T-cell (primary cell): ENCODE data around the gene TLE3. TPM values are rescaled to one million over a fixed set of nuclear protein-coding genes. Genes with fewer than 3 reads are reported as not detected.

ENCODE experiments used
- ATAC-seq, 4 experiments: fragments of 200-7000 bp in 3 of 4; fragments of 150-1000 bp in 1 of 4; cut with Tn5 transposase; replicated peaks in 1 of 4; 1 replicate in 3 of 4; 2 replicates in 1 of 4; pipeline ENCODE4 v1.10.0; 2021; ENCODE audit warnings: moderate library complexity in 3 of 4, mild to moderate bottlenecking in 2 of 4, moderate number of reproducible peaks in 1 of 4
- CTCF ChIA-PET, 2 donors: fragments of 300-600 bp; sonication (Branson Sonifier 250); formaldehyde crosslinking; loops; one replicate each; lab custom pipeline; 2022; ENCODE audit warnings: antibody characterized with exemption in 2 of 2; lab: Charles Lee
- POLR2A ChIA-PET, 2 donors: fragments of 300-600 bp; sonication (Branson Sonifier 250); formaldehyde crosslinking; loops; one replicate each; lab custom pipeline; 2022; ENCODE audit warnings: antibody characterized with exemption in 2 of 2; lab: Charles Lee
- DNase-seq, 35 experiments: peaks; one replicate each; pipeline versions ENCODE4 v3.0.0 to v3.0.0-alpha.2; 2013 to 2023
- H3K27ac ChIP-seq: one replicate; pipeline ENCODE4 v1.5.1; 2013; ENCODE audit warnings: low read length
- H3K27me3 ChIP-seq, 2 experiments: replicated peaks in 1 of 2; 1 replicate in 1 of 2; 2 replicates in 1 of 2; pipeline versions ENCODE4 v1.6.1 to v1.7.0; 2013; ENCODE audit warnings: low read length in 1 of 2, mixed read lengths in 1 of 2; ENCODE audit not compliant: control insufficient read depth in 2 of 2, insufficient read depth in 2 of 2; ENCODE audit errors: extremely low read depth in 1 of 2
- H3K36me3 ChIP-seq, 2 donors: 1 replicate in 1 of 2; 2 replicates in 1 of 2; pipeline versions ENCODE4 v1.6.1 to v1.7.0; 2013; ENCODE audit warnings: low read length in 1 of 2; ENCODE audit not compliant: control insufficient read depth in 2 of 2, insufficient read depth in 1 of 2; ENCODE audit errors: extremely low read depth in 1 of 2
- H3K4me1 ChIP-seq, 2 experiments: 1 replicate in 1 of 2; 2 replicates in 1 of 2; pipeline versions ENCODE4 v1.6.1 to v1.7.0; 2013; ENCODE audit warnings: low read length in 2 of 2, mixed read lengths in 1 of 2; ENCODE audit not compliant: insufficient read depth in 2 of 2, control insufficient read depth in 1 of 2; ENCODE audit errors: extremely low read depth in 1 of 2
- H3K4me3 ChIP-seq, 2 donors: 1 replicate in 1 of 2; 2 replicates in 1 of 2; pipeline versions ENCODE4 v1.5.1 to v1.7.0; 2013; ENCODE audit warnings: mild to moderate bottlenecking in 2 of 2, low read length in 1 of 2, moderate library complexity in 1 of 2; ENCODE audit not compliant: control insufficient read depth in 1 of 2; ENCODE audit errors: extremely low read depth in 1 of 2
- H3K9me3 ChIP-seq: 2 replicates; pipeline ENCODE4 v1.7.0; 2013
- H3K27ac Mint-ChIP-seq, 2 donors: one replicate each; pipeline ENCODE4 v1.8.0; 2020 to 2021; ENCODE audit warnings: mild to moderate bottlenecking in 2 of 2, mixed read lengths in 2 of 2
- H3K27me3 Mint-ChIP-seq, 2 donors: one replicate each; pipeline ENCODE4 v1.8.0; 2021 to 2022; ENCODE audit warnings: mixed read lengths in 2 of 2
- H3K36me3 Mint-ChIP-seq: one replicate; pipeline ENCODE4 v1.8.0; 2021; ENCODE audit warnings: mixed read lengths
- H3K4me1 Mint-ChIP-seq, 3 donors: one replicate each; pipeline ENCODE4 v1.8.0; 2020 to 2022; ENCODE audit warnings: mixed read lengths in 3 of 3, mild to moderate bottlenecking in 1 of 3
- H3K4me3 Mint-ChIP-seq, 3 donors: one replicate each; pipeline ENCODE4 v1.8.0; 2020 to 2022; ENCODE audit warnings: mild to moderate bottlenecking in 3 of 3, mixed read lengths in 3 of 3, moderate library complexity in 3 of 3
- H3K9me3 Mint-ChIP-seq, 3 donors: one replicate each; pipeline ENCODE4 v1.8.0; 2020 to 2022; ENCODE audit warnings: mixed read lengths in 3 of 3
- whole genome bisulfite sequencing: methylation state at CpG from one replicate; pipeline ENCODE4 v1.1.5; 2013; ENCODE audit warnings: missing lambda C conversion rate; ENCODE audit not compliant: insufficient coverage; 5-methylcytosine and 5-hydroxymethylcytosine counted together
- total RNA-seq, 35 experiments: library from RNA in 6 of 35; stranded (reverse) in 6 of 35; fragments of 120-200 nt in 1 of 35; gene quantifications; one replicate each; pipeline versions ENCODE4 v1.2.1 to v1.2.4 and lab custom pipeline; 2013 to 2026

The TLE3 gene
- 100 to 1,000 TPM in 4 of 5 donors, 10 to 100 TPM in 1; 99.2 to 174 (median 160) TPM for total RNA-seq
- 37.8 TPM for total RNA-seq (2013)
- 109 to 524 (median 207) reads per million in 29 experiments for total RNA-seq (lab: John Stamatoyannopoulos, UW)

DNA sequence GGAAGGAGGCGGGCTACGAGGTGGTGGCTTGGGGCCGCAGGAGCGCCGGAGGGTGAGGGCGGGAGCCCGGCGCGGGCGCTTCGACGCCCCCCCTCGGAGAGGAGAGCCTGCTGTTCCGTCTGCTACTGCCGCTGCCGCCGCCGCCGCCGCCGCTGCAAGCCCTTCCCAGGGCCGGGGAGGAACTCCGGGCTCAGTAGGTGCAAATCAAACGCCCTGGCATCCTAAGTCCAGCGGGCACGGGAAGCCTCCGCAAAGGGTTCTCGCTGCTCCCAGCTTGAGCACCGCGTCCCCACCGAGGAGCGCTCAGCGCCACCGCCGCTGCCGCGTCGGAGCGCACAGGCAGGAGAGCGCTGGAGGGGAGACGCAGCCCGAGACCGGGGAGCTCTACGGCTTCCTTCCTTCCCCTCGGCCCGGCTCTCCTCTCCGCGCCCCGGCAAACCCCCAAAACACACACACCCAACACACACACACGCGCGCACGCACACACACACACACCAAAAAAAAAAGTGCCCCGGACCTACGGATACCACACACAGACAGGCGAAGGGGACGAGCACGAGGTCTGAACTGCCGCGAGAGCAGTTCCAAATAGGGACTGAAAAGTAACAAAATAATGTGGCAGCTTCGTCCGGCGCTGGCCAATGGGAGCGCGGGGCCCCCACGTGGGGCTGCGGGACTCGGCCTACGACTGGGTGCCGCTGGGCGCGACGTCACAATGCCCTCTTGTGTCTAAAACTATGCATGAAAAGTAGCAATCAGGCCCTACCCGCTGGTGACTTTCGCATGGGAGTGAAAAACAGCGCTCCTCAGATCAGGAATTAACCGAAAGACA, at the start of gene TLE3:
Gene TLE3 (minus strand): TSS at position 597 of the 832 bp plus-strand sequence. CDS start 1,119 bp downstream, outside the sequence.
- ChIA-PET POLR2A (interaction anchor here (0.6 to 1.4 kb wide), 6 partner anchors 33 to 635 kb away, joined by 3 to 8 read pairs (median 4); no protein-coding TSS in a partner anchor), CTCF (interaction anchor here in 1 of 2 donors (0.6 to 0.8 kb wide), 2 partner anchors 75 to 351 kb away, joined by 3 to 4 read pairs; no protein-coding TSS in a partner anchor)
- H3K36me3 ChIP-seq, result peaks cover under 1 to 9% of the 10 kb centered on the region in 2 donors
- peak within 1 kb of the TSS; percentile 98 for H3K27ac Mint-ChIP-seq
- peak within 1 kb of the TSS; percentile 94 to 98 (median 97) for H3K4me3 Mint-ChIP-seq
- DNase-seq (peak; percentile 96 to 99 (median 98)), ATAC-seq (peak; percentile 58 to 69 (median 62))
- H3K27ac ChIP-seq, result peak within 1 kb of the TSS; percentile 95
- peaks cover 40 to 66% of the 10 kb centered on the region in 2 experiments for H3K4me1 ChIP-seq
- peaks cover 36 to 59% (median 53%) of the 10 kb centered on the region in 3 donors for H3K4me1 Mint-ChIP-seq
- H3K9me3 ChIP-seq, result no peaks in the 10 kb centered on the region
- peaks cover 0 to 16% of the 10 kb centered on the region in 2 experiments for H3K27me3 ChIP-seq
- peak within 1 kb of the TSS; percentile 71 to 83 for H3K4me3 ChIP-seq
- H3K36me3 Mint-ChIP-seq, result peaks cover 18% of the 10 kb centered on the region
- under 1% methylated on average over 72 of the region's 77 CpGs for WGBS
- no peaks in the 10 kb centered on the region for H3K9me3 Mint-ChIP-seq
- peaks cover 0 to 1% of the 10 kb centered on the region in 2 donors for H3K27me3 Mint-ChIP-seq

DNA sequence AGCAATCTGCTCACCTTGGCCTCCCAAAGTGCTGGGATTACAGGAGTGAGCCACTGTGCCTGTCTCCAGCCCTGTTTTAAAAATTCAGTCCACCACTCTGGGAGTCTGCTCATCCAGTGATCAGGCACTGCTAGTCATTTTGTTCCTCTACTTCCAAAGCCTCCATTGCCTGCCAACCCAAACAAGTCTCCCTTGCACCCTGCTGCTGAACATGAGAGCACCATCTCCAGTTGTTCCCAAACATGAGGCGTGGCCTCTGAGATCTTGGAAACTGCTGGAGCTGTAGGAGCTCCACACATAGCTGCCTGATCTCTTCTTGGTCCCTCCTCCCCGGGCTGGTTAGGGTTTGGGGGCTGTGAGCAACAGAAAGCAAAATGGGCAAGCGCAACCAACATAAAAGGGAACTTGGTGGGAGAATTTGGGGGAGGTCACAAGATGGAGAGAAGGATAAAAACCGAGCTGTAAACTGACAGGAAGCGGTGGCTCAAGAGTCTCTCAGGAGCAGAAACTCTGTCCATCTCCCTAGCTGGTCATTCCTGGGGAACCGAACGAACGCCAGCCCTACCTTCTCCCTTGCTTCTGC, 49.6 kb upstream of the TLE3 start:
- H3K4me1 Mint-ChIP-seq, result peaks cover 0 to 7% (median 4%) of the 10 kb centered on the region in 3 donors
- H3K4me3 ChIP-seq, result no peak overlapping the region
- 65% methylated on average over 3 of the region's 8 CpGs for WGBS
- no peaks in the 10 kb centered on the region for H3K9me3 ChIP-seq
- no peak overlapping the region for H3K4me3 Mint-ChIP-seq
- peaks cover 0 to 4% of the 10 kb centered on the region in 2 experiments for H3K4me1 ChIP-seq
- POLR2A ChIA-PET, result no interaction called here
- peaks cover 3 to 17% of the 10 kb centered on the region in 2 donors for H3K27me3 Mint-ChIP-seq
- H3K27ac Mint-ChIP-seq, result no peak overlapping the region
- no peaks in the 10 kb centered on the region for H3K9me3 Mint-ChIP-seq
- DNase-seq, result no peak
- CTCF ChIA-PET, result no interaction called here
- H3K36me3 Mint-ChIP-seq, result no peaks in the 10 kb centered on the region
- no peak overlapping the region for H3K27ac ChIP-seq
- H3K27me3 ChIP-seq, result peaks cover 0 to 12% of the 10 kb centered on the region in 2 experiments
- no peak for ATAC-seq
- no peaks in the 10 kb centered on the region for H3K36me3 ChIP-seq

DNA sequence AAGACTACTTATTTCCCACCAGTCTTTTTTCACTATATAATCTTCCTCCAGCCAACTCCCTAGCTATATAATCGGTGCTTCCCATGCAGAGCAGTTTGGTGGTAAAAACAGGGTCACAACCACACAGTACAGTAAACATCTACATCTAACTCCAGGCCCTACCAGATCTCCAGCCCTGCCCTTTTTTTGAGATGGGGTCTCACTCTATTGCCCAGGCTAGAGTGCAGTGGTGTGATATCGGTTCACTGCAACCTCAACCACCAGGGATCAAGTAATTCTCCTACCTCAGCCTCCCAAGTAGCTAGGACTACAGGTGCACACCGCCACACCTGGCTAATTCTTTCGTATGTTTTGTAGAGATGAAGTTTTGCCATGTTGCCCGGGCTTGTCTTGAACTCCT, 49.1 kb upstream of the TLE3 start:
- Mint-ChIP-seq H3K4me1 (peaks cover 3 to 11% (median 8%) of the 10 kb centered on the region in 3 donors), H3K36me3 (no peaks in the 10 kb centered on the region)

DNA sequence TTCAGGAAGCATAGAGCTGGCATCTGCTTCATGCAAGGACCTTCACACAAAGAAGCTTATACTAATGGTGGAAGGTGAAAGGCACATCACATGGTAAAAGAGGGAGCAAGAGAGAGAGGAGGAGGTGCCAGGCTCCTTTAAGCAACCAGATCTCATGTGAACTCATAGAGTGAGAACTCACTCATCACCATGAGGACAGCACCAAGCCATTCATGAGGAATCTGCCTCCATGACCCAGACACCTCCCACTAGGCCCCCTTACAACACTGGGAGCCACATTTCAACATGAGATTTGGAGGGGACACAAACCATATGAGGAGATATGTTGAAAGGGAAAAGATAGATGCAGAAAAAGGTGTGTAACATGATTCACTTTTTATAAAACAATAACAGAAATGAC, 48.4 kb upstream of the TLE3 start:
- ChIA-PET CTCF (no interaction called here), POLR2A (no interaction called here)
- Mint-ChIP-seq H3K27me3 (peaks cover 3 to 17% of the 10 kb centered on the region in 2 donors), H3K36me3 (no peaks in the 10 kb centered on the region), H3K4me3 (no peak overlapping the region), H3K4me1 (peaks cover 9 to 17% (median 12%) of the 10 kb centered on the region in 3 donors), H3K27ac (no peak overlapping the region), H3K9me3 (no peaks in the 10 kb centered on the region)
- peaks cover 0 to 12% of the 10 kb centered on the region in 2 experiments for H3K27me3 ChIP-seq
- ATAC-seq (no peak), DNase-seq (no peak)
- H3K4me1 ChIP-seq, result peaks cover 0 to 12% of the 10 kb centered on the region in 2 experiments
- H3K36me3 ChIP-seq, result no peaks in the 10 kb centered on the region
- no peaks in the 10 kb centered on the region for H3K9me3 ChIP-seq
- no peak overlapping the region for H3K27ac ChIP-seq
- no peak overlapping the region for H3K4me3 ChIP-seq

More for the DNA sequence above, 49.1 kb upstream of the TLE3 start:
- ChIA-PET CTCF (no interaction called here), POLR2A (no interaction called here)
- Histone ChIP-seq H3K36me3 (no peaks in the 10 kb centered on the region), H3K9me3 (no peaks in the 10 kb centered on the region), H3K4me3 (no peak overlapping the region), H3K27me3 (peaks cover 0 to 12% of the 10 kb centered on the region in 2 experiments), H3K27ac (no peak overlapping the region), H3K4me1 (peaks cover 0 to 6% of the 10 kb centered on the region in 2 experiments)
- DNase-seq, result no peak
- Mint-ChIP-seq H3K27ac (no peak overlapping the region), H3K9me3 (no peaks in the 10 kb centered on the region), H3K4me3 (no peak overlapping the region), H3K27me3 (peaks cover 3 to 17% of the 10 kb centered on the region in 2 donors)
- ATAC-seq, result no peak
- 85% methylated on average over 4 of the region's 5 CpGs for WGBS

DNA sequence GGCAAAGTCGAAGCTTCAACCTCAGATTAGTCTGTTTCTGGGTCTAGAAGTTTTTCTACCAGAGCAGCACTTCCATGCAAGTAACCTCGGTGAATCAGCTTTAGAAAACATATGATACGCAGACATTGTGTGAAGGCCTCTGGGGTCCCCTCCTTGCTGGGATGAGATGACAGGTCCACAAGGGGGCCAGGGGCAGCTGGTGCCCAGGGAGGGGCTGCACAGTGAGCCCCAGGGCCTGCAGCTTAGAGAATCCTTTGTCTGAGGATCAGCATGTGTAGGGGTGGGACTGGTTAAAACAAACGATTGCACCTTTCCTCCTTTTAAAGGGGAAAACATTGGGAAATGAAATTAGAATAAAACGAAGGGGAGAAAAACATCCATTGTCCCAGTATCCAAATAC, 47.5 kb upstream of the TLE3 start:
- H3K27me3 Mint-ChIP-seq, result peaks cover 3 to 17% of the 10 kb centered on the region in 2 donors
- H3K36me3 ChIP-seq, result no peaks in the 10 kb centered on the region
- H3K36me3 Mint-ChIP-seq, result no peaks in the 10 kb centered on the region
- no peak overlapping the region for H3K27ac Mint-ChIP-seq
- DNase-seq, result no peak
- WGBS, result 89% methylated on average over 3 of the region's 5 CpGs
- no peak overlapping the region for H3K4me3 ChIP-seq
- no peak for ATAC-seq
- H3K4me1 ChIP-seq, result peaks cover 6 to 21% of the 10 kb centered on the region in 2 experiments
- ChIA-PET CTCF (no interaction called here), POLR2A (no interaction called here)
- no peaks in the 10 kb centered on the region for H3K9me3 ChIP-seq
- H3K9me3 Mint-ChIP-seq, result no peaks in the 10 kb centered on the region
- no peak overlapping the region for H3K27ac ChIP-seq
- H3K4me3 Mint-ChIP-seq, result no peak overlapping the region
- peaks cover 0 to 12% of the 10 kb centered on the region in 2 experiments for H3K27me3 ChIP-seq
- peaks cover 18 to 26% (median 21%) of the 10 kb centered on the region in 3 donors for H3K4me1 Mint-ChIP-seq
